Osteocyte (in vitro differentiated cells): ENCODE results near the gene TSFM. TPM values are rescaled to one million over a fixed set of nuclear protein-coding genes. Genes with fewer than 3 reads are reported as not detected.

Experiments
- DNase-seq: peaks from one replicate; pipeline ENCODE4 v3.0.0; 2021; ENCODE audit warnings: mixed read lengths; ENCODE audit not compliant: unreplicated experiment; ENCODE audit errors: extremely low spot score
- H3K27ac Mint-ChIP-seq: one replicate; pipeline ENCODE4 v1.8.0; 2021; ENCODE audit warnings: mild to moderate bottlenecking, mixed read lengths; ENCODE audit not compliant: unreplicated experiment
- H3K27me3 Mint-ChIP-seq: one replicate; pipeline ENCODE4 v1.8.0; 2021; ENCODE audit warnings: mixed read lengths; ENCODE audit not compliant: unreplicated experiment
- H3K36me3 Mint-ChIP-seq: one replicate; pipeline ENCODE4 v1.8.0; 2021; ENCODE audit warnings: mixed read lengths; ENCODE audit not compliant: unreplicated experiment
- H3K4me1 Mint-ChIP-seq: one replicate; pipeline ENCODE4 v1.8.0; 2021; ENCODE audit warnings: mixed read lengths; ENCODE audit not compliant: unreplicated experiment
- H3K4me3 Mint-ChIP-seq: one replicate; pipeline ENCODE4 v1.8.0; 2021; ENCODE audit warnings: mild to moderate bottlenecking, moderate library complexity, mixed read lengths; ENCODE audit not compliant: unreplicated experiment
- H3K9me3 Mint-ChIP-seq: one replicate; pipeline ENCODE4 v1.8.0; 2021; ENCODE audit warnings: mixed read lengths; ENCODE audit not compliant: unreplicated experiment
- CTCF ChIP-seq: fragments of 200-600 bp; sonication (generic); IDR thresholded peaks from 2 replicates; pipeline ENCODE4 v1.5.0; 2021; ENCODE audit warnings: antibody characterized with exemption, mild to moderate bottlenecking, moderate library complexity
- total RNA-seq: library from RNA; stranded (reverse); gene quantifications from 2 replicates; pipeline ENCODE4 v1.2.1, GENCODE V29; 2021

The TSFM gene
- total RNA-seq, 1 donor from 2014 or later = 28.5 TPM

- Mint-ChIP-seq H3K9me3 (no peaks in the 10 kb centered on the region), H3K36me3 (peaks cover 10% of the 10 kb centered on the region), H3K4me3 (no peak overlapping the region), H3K27ac (no peak overlapping the region), H3K4me1 (no peaks in the 10 kb centered on the region), H3K27me3 (no peaks in the 10 kb centered on the region)
- no peak for DNase-seq
- TF ChIP-seq CTCF = no peak
Measured at GRCh38 chr12:57808351-57808750, 25.8 kb downstream of the TSFM start.

- TF ChIP-seq CTCF = no peak
- no peaks in the 10 kb centered on the region for H3K27me3 Mint-ChIP-seq
- no peak overlapping the region for H3K4me3 Mint-ChIP-seq
- no peak overlapping the region for H3K27ac Mint-ChIP-seq
- DNase-seq = no peak
- H3K9me3 Mint-ChIP-seq = no peaks in the 10 kb centered on the region
- H3K36me3 Mint-ChIP-seq = peaks cover 10% of the 10 kb centered on the region
- H3K4me1 Mint-ChIP-seq = no peaks in the 10 kb centered on the region
Measured at GRCh38 chr12:57809425-57809824, 26.8 kb downstream of the TSFM start.

- no peaks in the 10 kb centered on the region for H3K9me3 Mint-ChIP-seq
- no peak overlapping the region for H3K4me3 Mint-ChIP-seq
- no peaks in the 10 kb centered on the region for H3K4me1 Mint-ChIP-seq
- DNase-seq = no peak
- TF ChIP-seq CTCF = no peak
- H3K27me3 Mint-ChIP-seq = no peaks in the 10 kb centered on the region
- H3K27ac Mint-ChIP-seq = no peak overlapping the region
- peaks cover 8% of the 10 kb centered on the region for H3K36me3 Mint-ChIP-seq
Measured at GRCh38 chr12:57810450-57810849, 27.9 kb downstream of the TSFM start.

GRCh38 chr12:57811028-57811755, 28.6 kb downstream of the TSFM start:
- H3K27ac Mint-ChIP-seq = no peak overlapping the region
- H3K4me3 Mint-ChIP-seq = no peak overlapping the region
- no peak for TF ChIP-seq CTCF
- H3K27me3 Mint-ChIP-seq = no peaks in the 10 kb centered on the region
- H3K4me1 Mint-ChIP-seq = no peaks in the 10 kb centered on the region
- H3K9me3 Mint-ChIP-seq = no peaks in the 10 kb centered on the region
- H3K36me3 Mint-ChIP-seq = peaks cover 8% of the 10 kb centered on the region
- DNase-seq = no peak

- no peak for DNase-seq
- H3K4me3 Mint-ChIP-seq = no peak overlapping the region
- no peak for TF ChIP-seq CTCF
- H3K9me3 Mint-ChIP-seq = no peaks in the 10 kb centered on the region
- peaks cover 5% of the 10 kb centered on the region for H3K36me3 Mint-ChIP-seq
- H3K4me1 Mint-ChIP-seq = no peaks in the 10 kb centered on the region
- no peak overlapping the region for H3K27ac Mint-ChIP-seq
- H3K27me3 Mint-ChIP-seq = no peaks in the 10 kb centered on the region
Measured at GRCh38 chr12:57813111-57813970, 30.8 kb downstream of the TSFM start.
